HEK293 (cell line): Measurements from ENCODE around the gene NUP62.

ENCODE experiments used
- CTCF ChIA-PET: fragments of 350-600 bp; formaldehyde crosslinking; extraction: SDS; loops from one replicate; lab custom pipeline; 2021; ENCODE audit warnings: antibody characterized with exemption; lab: Yijun Ruan, JAX
- POLR2A ChIA-PET: fragments of 300-600 bp; formaldehyde crosslinking; extraction: SDS; loops from one replicate; lab custom pipeline; 2020; ENCODE audit warnings: antibody characterized with exemption, inconsistent platforms; lab: Yijun Ruan, JAX
- H3K27ac ChIP-seq: fragments of 200-500 bp; sonication (Bioruptor generic); 2 replicates; pipeline ENCODE4 v1.5.1; 2014; ENCODE audit warnings: low read depth, low read length, control low read depth, inconsistent platforms; ENCODE audit errors: extremely low read depth
- H3K36me3 ChIP-seq, 2 experiments: fragments of 200-500 bp in 1 of 2; sonication (Bioruptor generic) in 1 of 2; 1 replicate in 1 of 2; 2 replicates in 1 of 2; pipeline ENCODE4 v1.5.1; 2014 to 2017; ENCODE audit warnings: inconsistent platforms in 2 of 2, low read length in 2 of 2; ENCODE audit not compliant: control insufficient read depth in 2 of 2, insufficient read depth in 1 of 2
- H3K4me1 ChIP-seq: fragments of 200-500 bp; sonication (Bioruptor generic); 2 replicates; pipeline ENCODE4 v1.5.1; 2014; ENCODE audit warnings: mild to moderate bottlenecking, low read length, inconsistent platforms; ENCODE audit not compliant: control insufficient read depth, insufficient read depth
- H3K4me3 ChIP-seq: 2 replicates; pipeline ENCODE4 v1.5.1; 2011; ENCODE audit warnings: low read depth, mild to moderate bottlenecking, control low read depth, low read length, moderate library complexity
- H3K9me3 ChIP-seq: fragments of 200-500 bp; sonication (Bioruptor generic); 2 replicates; pipeline ENCODE4 v1.5.1; 2014; ENCODE audit warnings: low read depth, low read length, inconsistent platforms; ENCODE audit not compliant: control insufficient read depth, insufficient read depth
- EGR2 ChIP-seq: fragments of 450-650 bp; formaldehyde crosslinking; IDR thresholded peaks from 2 replicates; pipeline ENCODE4 v1.5.1; 2016; ENCODE audit warnings: low read depth, missing biosample characterization, missing genetic modification characterization
- GLIS1 ChIP-seq: fragments of 450-650 bp; formaldehyde crosslinking; IDR thresholded peaks from 2 replicates; pipeline ENCODE4 v1.5.1; 2016; ENCODE audit warnings: missing biosample characterization, missing genetic modification characterization
- GLIS2 ChIP-seq: fragments of 450-650 bp; formaldehyde crosslinking; IDR thresholded peaks from 2 replicates; pipeline ENCODE4 v1.5.1; 2016; ENCODE audit warnings: missing biosample characterization, missing genetic modification characterization
- KLF10 ChIP-seq: fragments of 450-650 bp; IDR thresholded peaks from 2 replicates; pipeline ENCODE4 v1.5.1; 2018; ENCODE audit warnings: missing biosample characterization, mild to moderate bottlenecking, missing genetic modification characterization
- KLF9 ChIP-seq: fragments of 450-650 bp; formaldehyde crosslinking; IDR thresholded peaks from 2 replicates; pipeline ENCODE4 v1.5.1; 2016; ENCODE audit warnings: missing biosample characterization, missing genetic modification characterization, low read depth
- RBAK ChIP-seq: fragments of 450-650 bp; formaldehyde crosslinking; IDR thresholded peaks from 2 replicates; pipeline ENCODE4 v1.5.1; 2016; ENCODE audit warnings: missing biosample characterization, missing genetic modification characterization
- SP2 ChIP-seq: fragments of 450-650 bp; formaldehyde crosslinking; IDR thresholded peaks from 2 replicates; pipeline ENCODE4 v1.5.1; 2016; ENCODE audit warnings: missing biosample characterization, missing genetic modification characterization
- TRIM28 ChIP-seq: IDR thresholded peaks from 2 replicates; pipeline ENCODE4 v1.6.1; 2011; ENCODE audit warnings: low read length, control low read depth, borderline replicate concordance
- ZBTB7A ChIP-seq: fragments of 450-650 bp; formaldehyde crosslinking; IDR thresholded peaks from 2 replicates; pipeline ENCODE4 v1.5.1; 2016; ENCODE audit warnings: low read depth, missing biosample characterization, missing genetic modification characterization
- ZEB2 ChIP-seq: fragments of 450-650 bp; formaldehyde crosslinking; IDR thresholded peaks from 2 replicates; pipeline ENCODE4 v1.5.1; 2016; ENCODE audit warnings: missing biosample characterization, missing genetic modification characterization
- ZFHX2 ChIP-seq: fragments of 450-650 bp; formaldehyde crosslinking; conservative IDR thresholded peaks from 2 replicates; pipeline ENCODE4 v1.5.1; 2016; ENCODE audit warnings: missing biosample characterization, missing genetic modification characterization
- ZFP3 ChIP-seq: fragments of 450-650 bp; formaldehyde crosslinking; IDR thresholded peaks from 2 replicates; pipeline ENCODE4 v1.5.1; 2016; ENCODE audit warnings: low read depth, missing biosample characterization, missing genetic modification characterization
- ZNF121 ChIP-seq: fragments of 450-650 bp; formaldehyde crosslinking; IDR thresholded peaks from 2 replicates; pipeline ENCODE4 v1.5.1; 2016; ENCODE audit warnings: missing biosample characterization, missing genetic modification characterization
- ZNF335 ChIP-seq: fragments of 450-650 bp; formaldehyde crosslinking; conservative IDR thresholded peaks from 2 replicates; pipeline ENCODE4 v1.5.1; 2016; ENCODE audit warnings: missing biosample characterization, missing genetic modification characterization
- ZNF350 ChIP-seq: fragments of 450-650 bp; formaldehyde crosslinking; IDR thresholded peaks from 2 replicates; pipeline ENCODE4 v1.5.0; 2017; ENCODE audit warnings: missing biosample characterization, mild to moderate bottlenecking, missing genetic modification characterization
- ZNF391 ChIP-seq: fragments of 450-650 bp; formaldehyde crosslinking; IDR thresholded peaks from 2 replicates; pipeline ENCODE4 v1.5.1; 2016; ENCODE audit warnings: low read depth, missing biosample characterization, missing genetic modification characterization, borderline replicate concordance
- ZNF600 ChIP-seq: fragments of 450-650 bp; formaldehyde crosslinking; IDR thresholded peaks from 2 replicates; pipeline ENCODE4 v1.5.1; 2016; ENCODE audit warnings: missing biosample characterization, missing genetic modification characterization
- TF ChIP-seq, protein P1 (sequence below): fragments of 450-650 bp; formaldehyde crosslinking; IDR thresholded peaks from 2 replicates; pipeline ENCODE4 v1.5.1; 2016; ENCODE audit warnings: missing biosample characterization, missing genetic modification characterization
- TF ChIP-seq, protein P2 (sequence below): fragments of 450-650 bp; formaldehyde crosslinking; IDR thresholded peaks from 2 replicates; pipeline ENCODE4 v1.5.1; 2016; ENCODE audit warnings: missing biosample characterization, missing genetic modification characterization, borderline replicate concordance
- TF ChIP-seq, protein P3 (sequence below): fragments of 450-650 bp; formaldehyde crosslinking; optimal IDR thresholded peaks from 2 replicates; pipeline ENCODE3; 2016; ENCODE audit warnings: missing biosample characterization, mild to moderate bottlenecking, missing genetic modification characterization
- TF ChIP-seq, protein P4 (sequence below): fragments of 450-650 bp; formaldehyde crosslinking; IDR thresholded peaks from 2 replicates; pipeline ENCODE4 v1.5.1; 2016; ENCODE audit warnings: missing biosample characterization, missing genetic modification characterization
- TF ChIP-seq, protein P5 (sequence below): fragments of 450-650 bp; formaldehyde crosslinking; IDR thresholded peaks from 2 replicates; pipeline ENCODE4 v1.5.1; 2017; ENCODE audit warnings: missing biosample characterization, missing genetic modification characterization

NUP62 gene

DNA sequence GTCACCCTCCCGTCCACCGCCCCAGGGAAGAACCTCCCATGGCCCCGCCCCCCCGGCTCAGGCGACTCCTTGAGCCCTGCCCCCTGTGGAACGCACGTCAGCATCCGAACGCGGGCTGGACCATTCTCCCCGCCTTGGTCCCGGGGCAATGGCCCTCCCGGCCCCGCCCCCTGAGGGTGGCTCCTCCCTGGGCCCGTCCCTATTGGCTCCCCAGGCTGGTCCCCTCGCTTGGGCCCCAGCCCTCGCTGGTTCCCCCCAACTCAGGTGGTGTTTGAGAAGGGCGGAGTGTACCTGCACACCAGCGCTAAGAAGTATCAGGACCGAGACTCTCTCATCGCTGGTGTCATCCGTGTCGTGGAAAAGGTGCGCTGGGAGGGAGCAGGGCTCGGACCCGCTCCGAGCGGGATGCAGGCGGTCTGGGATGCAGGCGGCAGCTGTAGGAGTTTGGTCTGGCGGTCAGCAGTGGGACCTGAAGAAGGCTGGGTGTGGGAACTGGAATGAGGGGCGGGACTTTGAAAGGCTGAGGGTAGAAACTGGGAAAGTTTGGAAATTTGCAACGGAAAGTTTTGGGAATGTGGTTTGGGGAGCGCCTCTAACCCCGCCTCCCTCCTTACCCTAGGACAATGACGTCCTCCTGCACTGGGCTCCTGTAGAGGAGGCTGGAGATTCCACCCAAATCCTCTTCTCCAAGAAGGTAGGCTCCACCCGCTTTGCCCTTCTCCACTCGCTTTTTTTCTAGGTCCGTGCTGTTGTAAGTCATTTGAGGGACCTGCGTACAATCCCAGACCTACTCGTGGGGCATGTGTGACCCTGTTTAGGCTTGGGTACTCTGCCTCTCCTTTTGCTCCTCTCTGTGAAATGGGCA, 51.2 kb downstream of the NUP62 start:
- POLR2A ChIA-PET: interaction anchor here (0.6 to 4.8 kb wide), 8 partner anchors 10 to 341 kb away, joined by 3 to 41 read pairs (median 12); partner anchors contain the start of genes ATF5, NUP62, PNKP and PRMT1
- CTCF ChIA-PET: interaction anchor here (0.7 kb wide), 1 partner anchor 13 kb away, joined by 4 read pairs; no protein-coding TSS in a partner anchor
- TF ChIP-seq, protein P1, sequence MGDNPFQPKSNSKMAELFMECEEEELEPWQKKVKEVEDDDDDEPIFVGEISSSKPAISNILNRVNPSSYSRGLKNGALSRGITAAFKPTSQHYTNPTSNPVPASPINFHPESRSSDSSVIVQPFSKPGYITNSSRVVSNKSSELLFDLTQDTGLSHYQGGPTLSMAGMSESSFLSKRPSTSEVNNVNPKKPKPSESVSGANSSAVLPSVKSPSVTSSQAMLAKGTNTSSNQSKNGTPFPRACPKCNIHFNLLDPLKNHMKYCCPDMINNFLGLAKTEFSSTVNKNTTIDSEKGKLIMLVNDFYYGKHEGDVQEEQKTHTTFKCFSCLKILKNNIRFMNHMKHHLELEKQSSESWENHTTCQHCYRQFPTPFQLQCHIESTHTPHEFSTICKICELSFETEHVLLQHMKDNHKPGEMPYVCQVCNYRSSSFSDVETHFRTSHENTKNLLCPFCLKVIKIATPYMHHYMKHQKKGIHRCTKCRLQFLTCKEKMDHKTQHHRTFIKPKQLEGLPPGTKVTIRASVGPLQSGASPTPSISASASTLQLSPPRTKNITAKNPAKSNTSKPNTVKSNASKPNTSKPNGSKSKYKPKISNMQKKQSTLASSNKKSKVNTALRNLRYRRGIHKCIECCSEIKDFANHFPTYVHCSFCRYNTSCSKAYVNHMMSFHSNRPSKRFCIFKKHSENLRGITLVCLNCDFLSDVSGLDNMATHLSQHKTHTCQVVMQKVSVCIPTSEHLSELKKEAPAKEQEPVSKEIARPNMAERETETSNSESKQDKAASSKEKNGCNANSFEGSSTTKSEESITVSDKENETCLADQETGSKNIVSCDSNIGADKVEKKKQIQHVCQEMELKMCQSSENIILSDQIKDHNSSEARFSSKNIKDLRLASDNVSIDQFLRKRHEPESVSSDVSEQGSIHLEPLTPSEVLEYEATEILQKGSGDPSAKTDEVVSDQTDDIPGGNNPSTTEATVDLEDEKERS (tag by site-specific recombination): no peak
- TF ChIP-seq ZNF350 (tag by site-specific recombination) (no peak), ZNF335 (tag by site-specific recombination) (peak; percentile 99), GLIS2 (tag by site-specific recombination) (peak; percentile 92), ZBTB7A (tag by site-specific recombination) (peak; percentile 40; the same call in 1 of the 2 replicates), ZFP3 (peak; percentile 69; the same call in 1 of the 2 replicates), TRIM28 (no peak), RBAK (tag by site-specific recombination) (no peak), ZFHX2 (tag by site-specific recombination) (peak; percentile 32; the same call in 1 of the 2 replicates), GLIS1 (tag by site-specific recombination) (peak; percentile 38; the same call in 1 of the 2 replicates), SP2 (tag by site-specific recombination) (peak; percentile 83), KLF9 (tag by site-specific recombination) (peak; percentile 63; the same call in 1 of the 2 replicates), ZNF121 (tag by site-specific recombination) (no peak), KLF10 (tag by site-specific recombination) (peak; percentile 58; the same call in 1 of the 2 replicates), ZNF391 (tag by site-specific recombination) (peak; percentile 49; the same call in 1 of the 2 replicates), EGR2 (tag by site-specific recombination) (0 out of 2 replicates have a peak, but pooled peaks have one; percentile 13), ZNF600 (tag by site-specific recombination) (peak; percentile 79), ZEB2 (tag by site-specific recombination) (peak; percentile 32; the same call in 1 of the 2 replicates)
- TF ChIP-seq, protein P2, sequence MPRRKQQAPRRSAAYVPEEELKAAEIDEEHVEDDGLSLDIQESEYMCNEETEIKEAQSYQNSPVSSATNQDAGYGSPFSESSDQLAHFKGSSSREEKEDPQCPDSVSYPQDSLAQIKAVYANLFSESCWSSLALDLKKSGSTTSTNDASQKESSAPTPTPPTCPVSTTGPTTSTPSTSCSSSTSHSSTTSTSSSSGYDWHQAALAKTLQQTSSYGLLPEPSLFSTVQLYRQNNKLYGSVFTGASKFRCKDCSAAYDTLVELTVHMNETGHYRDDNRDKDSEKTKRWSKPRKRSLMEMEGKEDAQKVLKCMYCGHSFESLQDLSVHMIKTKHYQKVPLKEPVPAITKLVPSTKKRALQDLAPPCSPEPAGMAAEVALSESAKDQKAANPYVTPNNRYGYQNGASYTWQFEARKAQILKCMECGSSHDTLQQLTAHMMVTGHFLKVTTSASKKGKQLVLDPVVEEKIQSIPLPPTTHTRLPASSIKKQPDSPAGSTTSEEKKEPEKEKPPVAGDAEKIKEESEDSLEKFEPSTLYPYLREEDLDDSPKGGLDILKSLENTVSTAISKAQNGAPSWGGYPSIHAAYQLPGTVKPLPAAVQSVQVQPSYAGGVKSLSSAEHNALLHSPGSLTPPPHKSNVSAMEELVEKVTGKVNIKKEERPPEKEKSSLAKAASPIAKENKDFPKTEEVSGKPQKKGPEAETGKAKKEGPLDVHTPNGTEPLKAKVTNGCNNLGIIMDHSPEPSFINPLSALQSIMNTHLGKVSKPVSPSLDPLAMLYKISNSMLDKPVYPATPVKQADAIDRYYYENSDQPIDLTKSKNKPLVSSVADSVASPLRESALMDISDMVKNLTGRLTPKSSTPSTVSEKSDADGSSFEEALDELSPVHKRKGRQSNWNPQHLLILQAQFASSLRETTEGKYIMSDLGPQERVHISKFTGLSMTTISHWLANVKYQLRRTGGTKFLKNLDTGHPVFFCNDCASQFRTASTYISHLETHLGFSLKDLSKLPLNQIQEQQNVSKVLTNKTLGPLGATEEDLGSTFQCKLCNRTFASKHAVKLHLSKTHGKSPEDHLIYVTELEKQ (tag by site-specific recombination): no peak
- TF ChIP-seq, protein P3, sequence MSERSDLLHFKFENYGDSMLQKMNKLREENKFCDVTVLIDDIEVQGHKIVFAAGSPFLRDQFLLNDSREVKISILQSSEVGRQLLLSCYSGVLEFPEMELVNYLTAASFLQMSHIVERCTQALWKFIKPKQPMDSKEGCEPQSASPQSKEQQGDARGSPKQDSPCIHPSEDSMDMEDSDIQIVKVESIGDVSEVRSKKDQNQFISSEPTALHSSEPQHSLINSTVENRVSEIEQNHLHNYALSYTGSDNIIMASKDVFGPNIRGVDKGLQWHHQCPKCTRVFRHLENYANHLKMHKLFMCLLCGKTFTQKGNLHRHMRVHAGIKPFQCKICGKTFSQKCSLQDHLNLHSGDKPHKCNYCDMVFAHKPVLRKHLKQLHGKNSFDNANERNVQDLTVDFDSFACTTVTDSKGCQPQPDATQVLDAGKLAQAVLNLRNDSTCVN (tag by site-specific recombination): peak; percentile 5
- TF ChIP-seq, protein P4, sequence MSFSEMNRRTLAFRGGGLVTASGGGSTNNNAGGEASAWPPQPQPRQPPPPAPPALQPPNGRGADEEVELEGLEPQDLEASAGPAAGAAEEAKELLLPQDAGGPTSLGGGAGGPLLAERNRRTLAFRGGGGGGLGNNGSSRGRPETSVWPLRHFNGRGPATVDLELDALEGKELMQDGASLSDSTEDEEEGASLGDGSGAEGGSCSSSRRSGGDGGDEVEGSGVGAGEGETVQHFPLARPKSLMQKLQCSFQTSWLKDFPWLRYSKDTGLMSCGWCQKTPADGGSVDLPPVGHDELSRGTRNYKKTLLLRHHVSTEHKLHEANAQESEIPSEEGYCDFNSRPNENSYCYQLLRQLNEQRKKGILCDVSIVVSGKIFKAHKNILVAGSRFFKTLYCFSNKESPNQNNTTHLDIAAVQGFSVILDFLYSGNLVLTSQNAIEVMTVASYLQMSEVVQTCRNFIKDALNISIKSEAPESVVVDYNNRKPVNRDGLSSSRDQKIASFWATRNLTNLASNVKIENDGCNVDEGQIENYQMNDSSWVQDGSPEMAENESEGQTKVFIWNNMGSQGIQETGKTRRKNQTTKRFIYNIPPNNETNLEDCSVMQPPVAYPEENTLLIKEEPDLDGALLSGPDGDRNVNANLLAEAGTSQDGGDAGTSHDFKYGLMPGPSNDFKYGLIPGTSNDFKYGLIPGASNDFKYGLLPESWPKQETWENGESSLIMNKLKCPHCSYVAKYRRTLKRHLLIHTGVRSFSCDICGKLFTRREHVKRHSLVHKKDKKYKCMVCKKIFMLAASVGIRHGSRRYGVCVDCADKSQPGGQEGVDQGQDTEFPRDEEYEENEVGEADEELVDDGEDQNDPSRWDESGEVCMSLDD (tag by site-specific recombination): peak; percentile 28; the same call in 1 of the 2 replicates
- TF ChIP-seq, protein P5, sequence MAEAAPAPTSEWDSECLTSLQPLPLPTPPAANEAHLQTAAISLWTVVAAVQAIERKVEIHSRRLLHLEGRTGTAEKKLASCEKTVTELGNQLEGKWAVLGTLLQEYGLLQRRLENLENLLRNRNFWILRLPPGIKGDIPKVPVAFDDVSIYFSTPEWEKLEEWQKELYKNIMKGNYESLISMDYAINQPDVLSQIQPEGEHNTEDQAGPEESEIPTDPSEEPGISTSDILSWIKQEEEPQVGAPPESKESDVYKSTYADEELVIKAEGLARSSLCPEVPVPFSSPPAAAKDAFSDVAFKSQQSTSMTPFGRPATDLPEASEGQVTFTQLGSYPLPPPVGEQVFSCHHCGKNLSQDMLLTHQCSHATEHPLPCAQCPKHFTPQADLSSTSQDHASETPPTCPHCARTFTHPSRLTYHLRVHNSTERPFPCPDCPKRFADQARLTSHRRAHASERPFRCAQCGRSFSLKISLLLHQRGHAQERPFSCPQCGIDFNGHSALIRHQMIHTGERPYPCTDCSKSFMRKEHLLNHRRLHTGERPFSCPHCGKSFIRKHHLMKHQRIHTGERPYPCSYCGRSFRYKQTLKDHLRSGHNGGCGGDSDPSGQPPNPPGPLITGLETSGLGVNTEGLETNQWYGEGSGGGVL (tag by site-specific recombination): 0 out of 2 replicates have a peak, but pooled peaks have one; percentile 17

More for the DNA sequence above, 51.2 kb downstream of the NUP62 start:
- peak overlapping the region; percentile 79 for H3K4me3 ChIP-seq
- peaks cover 9% of the 10 kb centered on the region for H3K4me1 ChIP-seq
- H3K27ac ChIP-seq: peak overlapping the region; percentile 94
- H3K36me3 ChIP-seq: peaks cover 3 to 54% of the 10 kb centered on the region in 2 experiments; a peak in 2 of 3 replicates
- H3K9me3 ChIP-seq: no peaks in the 10 kb centered on the region
